ENCODE data around the gene ISCU. TPM values are rescaled to one million over a fixed set of nuclear protein-coding genes. Genes with fewer than 3 reads are reported as not detected.

ISCU gene
- total and polyA plus RNA-seq, 2 of the 8 experiments (the other 6 are each of a cell fraction or from before 2014, with no cell fraction given): 72.1 to 78.1 TPM

GRCh38 chr12:108527166-108527496 is 35.3 kb upstream of the ISCU start:
- 88% methylated on average over 6 of the region's 6 CpGs; no CpG with 5 or more reads in 1 of the 2 experiments for WGBS, 2 experiments (ENCODE audit: extremely low coverage in 1 of 2, insufficient coverage in 1 of 2, insufficient read length in 1 of 2, insufficient replicate concordance in 2 of 2, low coverage in 1 of 2, low lambda C conversion rate in 2 of 2, missing lambda C conversion rate in 1 of 2)
- Histone ChIP-seq H3K27ac (ENCODE audit: low read depth, low read length) (no peak overlapping the region), H3K4me2 (ENCODE audit: insufficient read depth in 1 of 2, low read depth in 2 of 2, low read length in 2 of 2) (no peak overlapping the region)
- TF ChIP-seq CREB1 (IDR thresholded peaks at IDR 0.05) (no peak), SP4 (IDR thresholded peaks at IDR 0.05; ENCODE audit: low read length) (no peak), KDM5A (IDR thresholded peaks at IDR 0.05; ENCODE audit: low read length) (no peak), USF2 (IDR thresholded peaks at IDR 0.05; ENCODE audit: low read length) (no peak), GTF2F1 (IDR thresholded peaks at IDR 0.05; ENCODE audit: borderline replicate concordance, low read depth, low read length) (no peak), FOSL1 (IDR thresholded peaks at IDR 0.05; ENCODE audit: insufficient read depth, low read depth, low read length) (no peak), MAX (IDR thresholded peaks at IDR 0.05) (no peak), TAF7 (optimal IDR thresholded peaks at IDR 0.05; ENCODE audit: borderline replicate concordance, low read depth, low read length) (no peak), PHF8 (conservative IDR thresholded peaks at IDR 0.05; ENCODE audit: low read depth, low read length) (no peak), SUZ12 (IDR thresholded peaks at IDR 0.05; ENCODE audit: low read length) (no peak), CHD1 (IDR thresholded peaks at IDR 0.05; ENCODE audit: low read depth, low read length) (no peak), KDM4A (IDR thresholded peaks at IDR 0.05; ENCODE audit: low read depth, low read length, severe bottlenecking) (no peak), SIRT6 (IDR thresholded peaks at IDR 0.05; ENCODE audit: low read length) (no peak), KDM1A (IDR thresholded peaks at IDR 0.05; ENCODE audit: borderline replicate concordance, low read length) (no peak)

More at GRCh38 chr12:108527166-108527496, 35.3 kb upstream of the ISCU start:
- Histone ChIP-seq H3K27me3 (replicated peaks in 1 of 4; ENCODE audit: control insufficient read depth in 3 of 4, extremely low read depth in 1 of 4, insufficient read depth in 3 of 4, low read length in 3 of 4) (no peaks in the 10 kb centered on the region), H3K9ac (replicated peaks in 1 of 4; ENCODE audit: extremely low read depth in 1 of 4, low read depth in 3 of 4, low read length in 3 of 4) (no peak overlapping the region), H3K18ac (ENCODE audit: extremely low read depth, low read length) (no peak overlapping the region), H3K79me2 (ENCODE audit: control insufficient read depth in 1 of 2, insufficient read depth in 2 of 2, low read length in 2 of 2) (no peaks in the 10 kb centered on the region; a peak in 1 of 4 replicates), H4K20me1 (replicated peaks in 1 of 2; ENCODE audit: control insufficient read depth in 1 of 2, insufficient read depth in 2 of 2, low read length in 2 of 2) (peaks cover 6 to 21% of the 10 kb centered on the region in 2 experiments), H2BK5ac (ENCODE audit: low read depth, low read length) (no peak overlapping the region), H2BK20ac (ENCODE audit: low read length) (no peak overlapping the region), H3K23ac (ENCODE audit: insufficient read length) (no peak overlapping the region), H4K5ac (ENCODE audit: insufficient read length, low read depth, low read length) (no peak overlapping the region), H3K79me1 (ENCODE audit: low read depth, low read length) (peaks cover 3% of the 10 kb centered on the region), H3K23me2 (ENCODE audit: low read depth, low read length) (no peaks in the 10 kb centered on the region), H3K4ac (replicated peaks; ENCODE audit: insufficient read length, low read depth, low read length) (no peak overlapping the region), H2AFZ (ENCODE audit: low read length) (no peak overlapping the region), H3K9me3 (ENCODE audit: insufficient read depth in 2 of 2, low read depth in 1 of 2, low read length in 1 of 2) (no peaks in the 10 kb centered on the region), H2BK120ac (replicated peaks; ENCODE audit: low read depth, low read length) (no peak overlapping the region), H3K4me3 (ENCODE audit: extremely low read depth in 1 of 4, insufficient read depth in 2 of 4, low read depth in 3 of 4, low read length in 4 of 4) (no peak overlapping the region), H3K14ac (ENCODE audit: insufficient read length) (no peak overlapping the region), H2BK12ac (ENCODE audit: low read depth, low read length) (no peak overlapping the region), H4K91ac (replicated peaks; ENCODE audit: insufficient read length, low read length) (no peak overlapping the region), H3K4me1 (replicated peaks in 1 of 4; ENCODE audit: control insufficient read depth in 3 of 4, insufficient read depth in 4 of 4, low read length in 3 of 4) (no peaks in the 10 kb centered on the region), H3K36me3 (ENCODE audit: control insufficient read depth in 2 of 4, insufficient read depth in 4 of 4, low read length in 3 of 4) (peaks cover 62 to 97% (median 84%) of the 10 kb centered on the region in 4 experiments), H3K56ac (replicated peaks; ENCODE audit: insufficient read length, low read depth, low read length) (no peak overlapping the region), H2AK5ac (ENCODE audit: low read depth, low read length) (no peak overlapping the region), H2BK15ac (ENCODE audit: low read length) (no peak overlapping the region), H4K8ac (ENCODE audit: extremely low read depth, insufficient read depth, low read length) (no peak overlapping the region)
- CTCF ChIA-PET (ENCODE audit: partially characterized antibody): interaction anchor here (0.7 to 3.3 kb wide), 3 partner anchors 8 to 466 kb away, joined by 3 to 17 read pairs (median 4); no protein-coding TSS in a partner anchor
- DNase-seq (ENCODE audit: low read depth in 1 of 2, low spot score in 2 of 2): no peak
- no peak for FAIRE-seq
- POLR2A ChIA-PET (ENCODE audit: partially characterized antibody): interaction anchor here (1.0 kb wide), 1 partner anchor 11 kb away, joined by 3 read pairs; no protein-coding TSS in a partner anchor

Data from H1 (cell line).